ENCODE measurements around the gene WDR74.
"Not testable (repeated sequence)": the region's sequence is repeated elsewhere in the genome, so short reads cannot be mapped to it uniquely, and the experiment has no call there.

- not testable (repeated sequence) for TF ChIP-seq ATF2 (CRISPR knock-in tag; IDR thresholded peaks at IDR 0.05); ZNF274 (CRISPR knock-in tag; IDR thresholded peaks at IDR 0.05); CSRNP1 (CRISPR knock-in tag; IDR thresholded peaks at IDR 0.05); PAX8 (CRISPR knock-in tag; IDR thresholded peaks at IDR 0.05; ENCODE audit: borderline replicate concordance); POLR2AphosphoS2 (IDR thresholded peaks at IDR 0.05; ENCODE audit: low read depth, low read length); JUN (CRISPR knock-in tag; IDR thresholded peaks at IDR 0.05); RAD51 (IDR thresholded peaks at IDR 0.05; ENCODE audit: borderline replicate concordance); CTCF (CRISPR knock-in tag; IDR thresholded peaks at IDR 0.05); RXRA (CRISPR knock-in tag; IDR thresholded peaks at IDR 0.05); RAD21 (CRISPR knock-in tag; IDR thresholded peaks at IDR 0.05); NCOA1 (CRISPR knock-in tag; IDR thresholded peaks at IDR 0.05); ZNF563 (CRISPR knock-in tag; IDR thresholded peaks at IDR 0.05)
These were observed 3.5 kb upstream of the WDR74 start for GRCh38 chr11:62842891-62843290.

Measured in HepG2 (cell line).